Loucy (cell line): ENCODE data around the gene GMCL2.

Experiments used
- H2AFZ ChIP-seq: fragments of 200-600 bp; sonication (generic); 2 replicates; pipeline ENCODE4 v1.6.0; 2016; ENCODE audit warnings: antibody characterized with exemption, mild to moderate bottlenecking, low read length, moderate library complexity
- H3F3A ChIP-seq: fragments of 200-600 bp; 2 replicates; pipeline ENCODE4 v1.6.0; 2016; ENCODE audit warnings: antibody characterized with exemption, low read depth, mild to moderate bottlenecking
- H3K27me3 ChIP-seq: fragments of 200-600 bp; sonication (generic); 2 replicates; pipeline ENCODE4 v1.6.1; 2014; ENCODE audit warnings: low read length, mild to moderate bottlenecking; ENCODE audit not compliant: insufficient read depth, poor library complexity, severe bottlenecking
- H3K36me3 ChIP-seq: fragments of 200-600 bp; sonication (generic); 2 replicates; pipeline ENCODE4 v1.6.1; 2016; ENCODE audit warnings: low read length; ENCODE audit not compliant: insufficient read depth
- H3K4me1 ChIP-seq: fragments of 200-600 bp; sonication (generic); 2 replicates; pipeline ENCODE4 v1.5.1; 2014; ENCODE audit warnings: low read length, mild to moderate bottlenecking; ENCODE audit not compliant: insufficient read depth, poor library complexity, severe bottlenecking
- H3K4me2 ChIP-seq: fragments of 200-600 bp; sonication (generic); 2 replicates; pipeline ENCODE4 v1.6.0; 2014; ENCODE audit warnings: antibody characterized with exemption, low read length, low read depth, mild to moderate bottlenecking; ENCODE audit not compliant: poor library complexity, severe bottlenecking
- H3K4me3 ChIP-seq: fragments of 200-600 bp; sonication (generic); 2 replicates; pipeline ENCODE4 v1.5.1; 2014; ENCODE audit warnings: low read length, mild to moderate bottlenecking, mixed read lengths; ENCODE audit not compliant: poor library complexity, severe bottlenecking
- H3K79me2 ChIP-seq: fragments of 200-600 bp; sonication (generic); 2 replicates; pipeline ENCODE4 v1.6.1; 2014; ENCODE audit warnings: low read length; ENCODE audit not compliant: insufficient read depth
- H3K9ac ChIP-seq: fragments of 200-600 bp; sonication (generic); 2 replicates; pipeline ENCODE4 v1.6.0; 2014; ENCODE audit warnings: mild to moderate bottlenecking, low read depth, low read length, moderate library complexity; ENCODE audit not compliant: poor library complexity, severe bottlenecking
- H3K9me2 ChIP-seq: fragments of 200-600 bp; sonication (generic); replicated peaks from 2 replicates; pipeline ENCODE4 v1.6.1; 2016; ENCODE audit warnings: low read depth, low read length, mixed read lengths
- H3K9me3 ChIP-seq: fragments of 200-600 bp; sonication (generic); 2 replicates; pipeline ENCODE4 v1.6.1; 2014; ENCODE audit warnings: mild to moderate bottlenecking, antibody characterized with exemption, low read length, low read depth; ENCODE audit not compliant: insufficient read depth
- H4K20me1 ChIP-seq: fragments of 200-600 bp; sonication (generic); 2 replicates; pipeline ENCODE4 v1.6.0; 2014; ENCODE audit warnings: antibody characterized with exemption, low read length, mild to moderate bottlenecking; ENCODE audit not compliant: insufficient read depth, poor library complexity, severe bottlenecking
- CTCF ChIP-seq: fragments of 200-600 bp; sonication (generic); conservative IDR thresholded peaks from 2 replicates; pipeline ENCODE4 v1.5.1; 2014; ENCODE audit warnings: mild to moderate bottlenecking, antibody characterized with exemption, low read length
- EZH2phosphoT487 ChIP-seq: fragments of 200-600 bp; IDR thresholded peaks from 2 replicates; pipeline ENCODE4 v1.6.1; 2018; ENCODE audit warnings: antibody characterized with exemption, mild to moderate bottlenecking, moderate library complexity, borderline replicate concordance

GMCL2 gene

GRCh38 chr5:178196281-178196812, 9.2 kb upstream of the GMCL2 start:
- no peaks in the 10 kb centered on the region for H3F3A ChIP-seq
- no peak for TF ChIP-seq EZH2phosphoT487
- no peak for TF ChIP-seq CTCF
- no peaks in the 10 kb centered on the region for H3K9me3 ChIP-seq
- H3K4me1 ChIP-seq = peaks cover 17% of the 10 kb centered on the region
- no peak overlapping the region for H3K4me3 ChIP-seq
- no peak overlapping the region for H3K4me2 ChIP-seq
- H3K9ac ChIP-seq = no peak overlapping the region
- H3K36me3 ChIP-seq = no peaks in the 10 kb centered on the region
- no peaks in the 10 kb centered on the region for H3K79me2 ChIP-seq
- no peak overlapping the region for H2AFZ ChIP-seq
- H3K9me2 ChIP-seq = no peaks in the 10 kb centered on the region
- no peaks in the 10 kb centered on the region for H4K20me1 ChIP-seq
- H3K27me3 ChIP-seq = no peaks in the 10 kb centered on the region

- Histone ChIP-seq H3K9me3 (no peaks in the 10 kb centered on the region), H3K4me2 (peak overlapping the region; percentile 76), H3K4me1 (peaks cover 17% of the 10 kb centered on the region), H3K4me3 (peak overlapping the region; percentile 43), H3K27me3 (no peaks in the 10 kb centered on the region), H3K79me2 (no peaks in the 10 kb centered on the region), H3K36me3 (no peaks in the 10 kb centered on the region), H3K9me2 (no peaks in the 10 kb centered on the region), H3K9ac (peak overlapping the region; percentile 59), H3F3A (no peaks in the 10 kb centered on the region), H4K20me1 (no peaks in the 10 kb centered on the region), H2AFZ (peak overlapping the region; percentile 86)
- TF ChIP-seq EZH2phosphoT487 = no peak
- TF ChIP-seq CTCF = no peak
These were observed 6.9 kb upstream of the GMCL2 start for GRCh38 chr5:178194026-178194425.

GRCh38 chr5:178193251-178193809, 6.2 kb upstream of the GMCL2 start:
- Histone ChIP-seq H3K9ac (peak overlapping the region; percentile 59), H3K9me3 (no peaks in the 10 kb centered on the region), H3K4me2 (peak overlapping the region; percentile 76), H4K20me1 (no peaks in the 10 kb centered on the region), H2AFZ (no peak overlapping the region), H3K9me2 (no peaks in the 10 kb centered on the region), H3K27me3 (no peaks in the 10 kb centered on the region), H3F3A (no peaks in the 10 kb centered on the region), H3K4me1 (peaks cover 17% of the 10 kb centered on the region), H3K36me3 (no peaks in the 10 kb centered on the region), H3K4me3 (no peak overlapping the region), H3K79me2 (no peaks in the 10 kb centered on the region)
- no peak for TF ChIP-seq CTCF
- no peak for TF ChIP-seq EZH2phosphoT487
